HG02938 (cell line): ENCODE measurements around the gene RCHY1.
"Not testable (repeated sequence)": the region's sequence is repeated elsewhere in the genome, so short reads cannot be mapped to it uniquely, and the experiment has no call there.

Experiments
- ATAC-seq: cut with Tn5 transposase; IDR thresholded peaks from one replicate; pipeline ENCODE4 v1.9.1; 2021; ENCODE audit warnings: mild to moderate bottlenecking, moderate library complexity; ENCODE audit not compliant: unreplicated experiment

The RCHY1 gene

DNA sequence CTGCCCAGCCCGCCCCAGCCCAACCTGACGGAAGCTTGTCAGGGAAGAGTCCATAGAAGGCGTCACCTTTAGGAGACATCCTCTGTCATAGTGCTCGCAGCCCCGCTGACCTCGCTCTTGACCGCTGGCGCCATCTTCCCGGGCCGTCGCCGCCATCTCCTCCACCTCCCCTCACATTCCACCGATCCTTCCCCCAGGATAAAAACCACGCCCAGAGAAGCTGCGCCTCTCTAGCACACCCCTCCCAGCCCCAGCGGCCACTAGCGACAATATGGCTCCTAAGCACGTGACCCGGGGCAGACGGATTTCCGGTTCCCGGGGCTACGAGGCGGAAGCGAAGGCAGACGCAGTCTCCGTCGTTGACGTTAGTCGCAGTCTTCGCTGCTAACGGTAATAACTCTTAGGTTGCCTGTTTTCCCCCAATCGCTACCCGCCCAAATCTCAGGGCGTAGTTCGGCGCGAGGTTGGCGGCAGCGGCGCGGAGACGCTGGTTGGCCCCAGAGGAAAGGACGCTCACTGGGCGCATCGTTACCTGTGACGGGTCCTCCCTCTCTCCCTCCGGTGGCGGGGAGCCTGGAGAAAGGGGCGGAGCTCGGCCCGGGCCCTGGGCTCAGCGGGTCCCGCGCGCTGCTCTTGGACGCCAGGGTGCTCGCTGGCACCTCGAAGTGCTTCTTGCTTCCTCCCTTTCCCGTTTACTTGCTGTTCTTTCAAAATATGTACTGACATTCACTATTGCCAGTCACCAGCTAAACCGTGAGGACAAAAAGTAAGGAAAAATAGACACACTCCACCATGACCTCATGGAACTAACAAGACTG, at the start of gene RCHY1, which contains the start of gene THAP6:
Gene RCHY1 (minus strand): TSS at position 273 of the 818 bp plus-strand sequence. CDS start 117 bp downstream, at position 156.
Gene THAP6 (plus strand): TSS at position 343 of the 818 bp plus-strand sequence. CDS start 980 bp downstream, outside the sequence.
- ATAC-seq, result peak; percentile 93

DNA sequence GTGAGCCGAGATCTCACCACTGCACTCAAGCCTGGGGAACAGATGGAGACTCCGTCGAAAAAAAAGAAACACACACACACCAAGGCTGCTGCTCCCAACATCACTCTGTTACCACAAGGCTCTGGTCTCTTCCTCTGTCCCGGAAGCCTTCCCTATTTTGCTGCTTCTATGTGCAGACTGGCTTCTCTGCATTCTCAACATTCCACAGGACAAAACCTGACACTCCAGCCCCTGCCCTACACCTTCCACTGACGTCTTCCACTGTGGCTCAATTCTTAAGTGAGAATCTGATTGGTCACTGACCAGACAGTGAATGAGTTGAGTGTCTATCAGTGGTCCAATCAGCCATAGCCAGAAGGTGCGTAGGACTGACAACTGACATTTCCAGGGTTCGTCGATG, 47.6 kb upstream of the RCHY1 start:
- ATAC-seq, result no peak

DNA sequence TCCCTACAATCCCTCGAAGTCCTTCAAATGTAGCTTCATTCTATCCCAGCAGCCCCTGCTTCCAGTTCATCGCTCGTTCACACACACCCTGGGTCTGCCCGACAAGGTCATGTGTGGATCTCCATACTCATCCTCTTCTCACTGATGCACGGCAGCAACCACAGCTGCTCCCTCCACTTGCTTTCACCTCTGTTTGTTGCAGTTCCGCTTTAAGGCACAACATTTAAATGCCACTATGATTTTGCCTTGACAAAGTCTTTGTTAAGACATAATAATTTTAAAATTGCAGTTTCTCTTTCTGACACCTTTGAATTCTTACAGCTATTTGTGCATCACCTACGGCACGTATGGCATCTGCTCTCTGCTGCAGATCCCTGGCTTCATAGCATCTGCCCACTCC, 43.5 kb upstream of the RCHY1 start:
- ATAC-seq, result no peak

DNA sequence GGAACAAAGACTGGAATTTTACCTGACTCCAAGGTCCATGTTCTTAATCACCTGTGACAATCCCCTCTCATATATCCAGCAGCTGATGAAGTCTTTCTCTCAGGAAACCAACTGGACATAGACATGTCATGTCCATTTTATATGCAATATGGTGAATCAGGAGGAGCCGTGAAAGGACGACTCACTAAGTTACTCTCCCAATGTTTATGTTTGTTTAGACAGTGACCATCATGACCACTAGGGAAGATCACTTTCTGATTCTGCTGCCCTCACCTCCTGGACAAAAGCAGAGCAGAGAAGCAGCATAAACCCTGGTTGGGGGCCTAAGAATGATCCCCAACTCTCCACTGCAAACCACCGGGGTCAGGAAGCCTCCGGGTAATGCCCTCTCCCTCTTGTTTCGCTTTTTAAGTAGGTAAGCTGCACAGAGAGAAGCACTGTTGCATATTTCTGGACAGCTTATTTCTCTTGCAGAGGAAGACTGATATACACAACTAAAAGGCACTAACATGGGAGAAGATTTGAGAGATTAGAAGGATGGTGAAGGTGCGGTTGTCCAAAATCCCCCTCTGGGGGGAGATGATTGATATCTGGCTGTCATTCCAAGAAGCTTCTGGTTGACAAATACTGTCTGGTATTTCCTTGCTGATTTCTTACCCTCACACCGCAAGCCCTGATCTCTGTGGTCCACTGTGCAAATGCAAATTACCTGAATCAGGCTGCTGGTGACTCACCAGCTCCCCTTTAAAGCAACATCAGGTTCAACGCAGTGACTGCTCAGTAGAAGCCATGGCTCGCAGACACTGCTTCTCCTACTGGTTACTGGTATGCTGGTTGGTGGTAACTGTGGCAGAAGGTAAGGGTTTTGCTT, 41.3 kb upstream of the RCHY1 start, which contains the start of gene ODAPH:
Gene ODAPH (plus strand): TSS at position 773 of the 871 bp plus-strand sequence. CDS start 17 bp downstream, at position 790.
- ATAC-seq, result peak; percentile 68

DNA sequence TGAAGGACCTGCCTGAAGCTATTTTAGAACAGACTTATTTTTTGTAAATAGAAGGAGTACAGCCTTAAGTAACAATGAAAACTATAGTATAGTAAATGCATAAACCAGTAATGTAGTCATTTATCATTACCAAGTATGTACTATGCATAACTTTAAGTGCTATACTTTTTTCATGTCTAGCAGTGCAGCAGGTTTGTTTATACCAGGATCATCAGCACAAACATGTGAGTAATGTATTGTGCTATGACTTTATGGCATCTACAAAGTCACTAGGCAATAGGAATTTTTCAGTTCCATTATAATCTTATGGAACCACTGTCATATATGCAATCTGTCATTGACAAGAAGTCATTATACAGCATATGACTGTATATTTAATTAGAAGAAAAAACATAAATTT, 38.2 kb upstream of the RCHY1 start:
- ATAC-seq, result no peak

DNA sequence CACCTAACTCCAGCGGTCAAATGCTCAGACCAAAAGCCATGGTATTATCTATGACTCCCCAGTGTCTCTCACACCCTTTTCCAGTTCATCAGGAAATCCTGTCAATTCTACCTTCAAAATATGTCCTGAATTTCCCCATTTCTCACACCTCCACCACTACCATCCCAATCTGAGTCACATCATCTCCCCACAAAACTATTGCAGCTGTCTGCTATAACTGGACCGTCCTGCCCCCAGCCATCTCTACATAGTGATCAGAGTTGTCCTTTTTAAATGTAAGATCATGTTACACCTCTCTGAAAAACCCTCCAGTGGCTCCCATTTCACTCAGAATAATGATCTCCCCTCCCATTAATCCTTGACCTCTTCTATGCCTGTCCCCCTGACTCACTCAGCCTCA, 34.8 kb upstream of the RCHY1 start:
- ATAC-seq, result no peak

DNA sequence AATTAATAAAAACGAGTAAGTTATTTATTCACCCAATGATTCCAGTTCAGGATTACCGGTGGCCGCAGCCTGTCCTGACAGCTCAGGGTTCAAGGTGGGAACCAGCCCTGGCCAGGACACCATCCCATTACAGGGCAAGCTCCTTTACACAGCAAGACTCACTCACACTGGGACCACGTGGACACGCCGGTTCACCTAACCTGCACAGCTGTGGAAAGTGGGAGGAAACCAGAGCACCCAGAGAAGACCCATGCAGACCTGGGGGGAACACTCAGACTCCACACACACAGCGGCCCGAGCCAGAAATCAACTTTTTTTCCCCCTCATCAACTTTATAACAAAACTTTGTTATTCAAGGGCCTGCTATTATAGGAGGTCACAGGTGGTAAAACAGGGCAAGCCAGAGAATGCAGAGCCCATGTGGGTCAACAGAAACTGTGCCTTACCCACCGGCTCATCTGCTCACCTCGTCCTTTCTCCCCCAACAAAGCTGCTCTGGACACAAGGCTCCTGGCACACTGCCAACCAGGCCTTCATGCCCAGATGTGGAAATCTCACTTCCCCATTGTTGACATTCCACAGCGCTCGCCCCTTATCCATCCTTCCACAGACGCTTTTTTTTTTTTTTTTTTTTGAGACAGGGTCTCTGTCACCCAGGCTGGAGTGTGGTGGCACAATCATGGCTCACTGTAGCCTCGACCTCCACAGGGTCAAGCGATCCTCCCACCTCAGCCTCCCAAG, 33.6 kb upstream of the RCHY1 start:
- ATAC-seq, result no peak

DNA sequence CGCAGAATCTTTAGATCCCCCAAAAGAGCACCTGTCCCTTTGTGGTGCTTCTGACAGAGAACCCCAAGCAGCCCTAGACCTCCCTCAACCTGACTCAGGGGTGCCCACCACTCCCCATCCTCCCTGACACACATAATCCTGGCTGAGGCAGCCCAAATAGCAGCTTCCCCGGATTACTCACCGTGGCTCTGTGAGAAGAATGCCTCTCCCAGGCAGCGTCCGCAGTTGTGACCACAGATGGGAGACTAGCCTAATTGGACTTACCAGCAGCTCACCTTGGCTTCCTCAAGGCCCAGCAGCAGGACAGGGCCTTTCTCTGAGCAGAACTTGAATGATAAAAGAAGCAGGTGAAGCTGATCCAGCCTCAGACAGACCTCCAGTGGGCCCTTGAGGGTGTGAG, 31.3 kb upstream of the RCHY1 start:
- no peak for ATAC-seq

DNA sequence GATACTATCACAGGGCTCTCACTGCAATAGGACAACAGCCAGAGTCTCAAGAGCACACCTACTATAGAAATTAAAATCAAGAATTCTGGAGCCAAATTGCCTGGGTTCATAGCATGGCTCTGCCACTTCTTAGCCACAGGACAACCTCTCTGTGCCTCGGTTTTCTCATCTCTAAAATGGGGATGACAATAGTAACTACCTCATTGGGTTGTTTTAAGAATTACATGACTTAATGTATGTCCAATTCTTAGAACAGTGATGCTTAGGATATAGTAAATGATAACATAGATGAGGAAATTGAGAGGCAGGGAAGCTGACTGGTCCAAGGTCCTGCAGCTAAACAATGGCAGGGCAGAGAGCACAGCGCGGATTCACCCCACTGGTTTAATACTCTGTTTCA, 30.7 kb upstream of the RCHY1 start:
- ATAC-seq, result no peak

DNA sequence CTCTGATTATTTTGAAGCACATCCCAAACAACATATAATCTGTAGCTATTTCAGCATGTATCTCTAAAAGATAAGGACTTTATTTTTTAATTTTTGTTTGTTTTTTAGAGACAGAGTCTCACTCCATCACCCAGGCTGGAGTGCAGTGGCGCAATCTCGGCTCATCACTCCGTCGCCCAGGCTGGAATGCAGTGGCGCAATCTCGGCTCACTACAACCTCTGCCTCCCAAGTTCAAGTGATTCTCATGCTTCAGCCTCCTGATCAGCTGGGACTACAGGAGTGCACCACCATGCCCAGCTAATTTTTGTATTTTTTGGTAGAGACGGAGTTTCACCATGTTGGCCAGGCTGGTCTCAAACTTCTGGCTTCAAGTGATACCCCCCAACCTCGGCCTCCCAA, 30.0 kb upstream of the RCHY1 start:
- not testable (repeated sequence) for ATAC-seq

DNA sequence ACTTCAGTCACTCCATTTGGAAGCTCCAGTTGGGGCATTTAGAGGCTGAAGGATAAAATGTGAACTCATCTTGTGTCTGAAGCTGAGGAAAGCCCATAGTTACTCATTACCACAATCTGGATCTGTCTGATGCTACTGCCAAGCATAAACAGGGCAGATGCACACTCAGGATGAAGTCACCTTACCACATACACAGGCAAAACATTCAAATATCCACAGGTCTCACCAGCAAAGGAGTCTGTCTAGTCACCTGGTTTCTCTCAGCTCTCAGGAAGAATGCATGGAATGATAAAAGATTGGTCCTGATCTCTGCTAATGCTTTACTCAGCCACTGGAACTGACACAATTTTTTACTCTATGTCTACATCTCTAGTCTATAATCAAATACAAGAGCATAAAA, 28.6 kb upstream of the RCHY1 start:
- ATAC-seq, result no peak

DNA sequence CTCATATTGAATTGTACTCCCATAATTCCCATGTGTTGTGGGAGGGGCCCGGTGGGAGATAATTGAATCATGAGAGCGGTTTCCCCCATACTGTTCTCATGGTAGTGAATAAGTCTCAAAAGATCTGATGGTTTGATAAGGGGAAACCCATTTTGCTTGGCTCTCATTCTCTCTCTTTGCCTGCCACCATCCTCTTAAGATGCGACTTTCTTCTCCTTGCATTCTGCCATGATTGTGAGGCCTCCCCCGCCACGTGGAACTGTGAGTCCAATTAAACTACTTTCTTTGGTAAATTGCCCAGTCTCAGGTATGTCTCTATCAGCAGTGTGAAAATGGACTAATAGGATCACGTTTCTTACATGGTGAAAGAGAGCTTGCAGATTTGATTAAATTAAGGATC, 23.1 kb upstream of the RCHY1 start:
- ATAC-seq, result not testable (repeated sequence)

DNA sequence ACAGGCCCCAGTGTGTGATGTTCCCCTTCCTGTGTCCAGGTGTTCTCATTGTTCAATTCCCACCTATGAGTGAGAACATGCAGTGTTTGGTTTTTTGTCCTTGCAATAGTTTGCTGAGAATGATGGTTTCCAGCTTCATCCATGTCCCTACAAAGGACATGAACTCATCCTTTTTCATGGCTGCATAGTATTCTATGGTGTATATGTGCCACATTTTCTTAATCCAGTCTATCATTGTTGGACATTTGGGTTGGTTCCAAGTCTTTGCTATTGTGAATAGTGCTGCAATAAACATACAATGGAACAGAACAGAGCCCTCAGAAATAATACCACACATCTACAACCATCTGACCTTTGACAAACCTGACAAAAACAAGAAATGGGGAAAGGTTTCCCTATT, 19.7 kb upstream of the RCHY1 start:
- not testable (repeated sequence) for ATAC-seq

DNA sequence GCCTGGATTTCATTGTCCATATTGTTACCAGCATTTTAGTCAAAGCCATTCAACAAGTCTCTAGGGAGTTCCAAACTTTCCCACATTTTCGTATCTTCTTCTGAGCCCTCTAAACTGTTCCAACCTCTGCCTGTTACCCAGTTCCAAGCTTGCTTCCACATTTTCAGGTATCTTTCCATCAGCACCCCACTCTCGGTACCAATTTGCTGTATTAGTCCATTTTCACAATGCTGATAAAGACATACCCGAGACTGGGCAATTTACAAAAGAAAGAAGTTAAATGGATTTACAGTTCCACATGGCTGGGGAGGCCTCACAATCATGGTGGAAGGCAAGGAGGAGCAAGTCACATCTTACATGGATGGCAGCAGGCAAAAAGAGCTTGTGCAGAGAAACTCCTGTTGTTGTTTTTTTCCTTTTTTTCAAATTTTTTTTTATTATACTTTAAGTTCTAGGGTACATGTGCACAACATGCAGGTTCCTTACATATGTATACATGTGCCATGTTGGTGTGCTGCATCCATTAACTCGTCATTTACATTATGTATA, 19.2 kb upstream of the RCHY1 start:
- ATAC-seq, result not testable (repeated sequence)

DNA sequence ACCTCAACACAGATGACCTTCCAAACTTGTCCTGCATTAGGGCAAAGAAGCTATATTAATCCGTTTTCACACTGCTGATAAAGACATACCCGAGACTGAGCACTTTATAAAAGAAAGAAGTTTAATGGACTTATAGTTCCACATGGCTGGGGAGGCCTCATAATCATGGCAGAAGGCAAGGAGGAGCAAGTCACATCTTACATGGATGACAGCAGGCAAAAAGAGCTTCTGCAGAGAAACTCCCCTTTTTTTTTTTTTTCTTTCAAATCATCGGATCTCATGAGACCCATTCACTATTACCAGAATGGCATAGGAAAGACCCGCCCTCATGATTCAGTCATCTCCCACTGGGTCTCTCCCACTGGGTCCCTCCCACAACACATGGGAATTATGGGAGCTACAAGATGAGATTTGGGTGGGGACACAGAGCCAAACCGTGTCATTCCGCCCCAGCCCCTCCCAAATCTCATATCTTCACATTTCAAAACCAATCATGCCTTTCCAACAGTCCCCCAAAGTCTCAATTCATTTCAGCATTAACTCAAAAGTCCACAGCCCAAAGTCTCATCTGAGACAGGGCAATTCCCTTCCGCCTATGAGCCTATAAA, 17.4 kb upstream of the RCHY1 start:
- ATAC-seq, result not testable (repeated sequence)

DNA sequence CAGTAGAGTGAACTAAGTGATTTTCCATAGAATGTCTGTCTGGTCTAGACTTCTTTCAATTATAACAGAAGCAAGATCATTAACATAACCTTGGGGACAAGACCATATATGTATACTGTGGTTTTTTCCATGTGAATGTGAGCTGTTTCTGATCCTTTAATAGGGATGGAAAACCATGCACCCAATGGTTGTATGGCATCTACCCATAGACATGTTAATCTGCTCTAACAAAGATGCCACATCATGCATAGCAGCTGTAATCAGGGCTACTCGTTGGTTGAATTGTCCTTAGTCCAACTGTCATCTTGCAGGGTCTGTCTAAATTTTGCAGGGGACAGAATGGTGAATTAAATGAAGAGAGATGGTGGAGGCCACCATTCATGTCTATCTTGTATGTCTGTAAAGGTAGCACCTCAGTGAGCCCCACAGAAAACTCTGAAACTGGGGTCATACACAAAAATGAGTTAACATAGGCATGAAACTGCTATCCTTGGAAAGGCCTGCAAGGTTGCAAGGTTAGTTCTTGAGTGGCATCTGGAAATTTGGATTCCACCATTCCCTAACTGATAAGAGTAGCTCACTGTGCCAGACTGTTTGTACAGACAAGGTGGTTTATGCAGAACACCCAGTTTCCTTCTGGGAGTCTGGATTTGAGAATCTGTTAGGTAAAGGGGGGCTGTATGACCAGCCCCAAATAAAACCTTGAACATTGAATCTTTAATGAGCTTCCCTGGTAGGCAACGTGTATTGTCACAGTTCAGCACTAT, 16.5 kb upstream of the RCHY1 start:
- ATAC-seq, result no peak

DNA sequence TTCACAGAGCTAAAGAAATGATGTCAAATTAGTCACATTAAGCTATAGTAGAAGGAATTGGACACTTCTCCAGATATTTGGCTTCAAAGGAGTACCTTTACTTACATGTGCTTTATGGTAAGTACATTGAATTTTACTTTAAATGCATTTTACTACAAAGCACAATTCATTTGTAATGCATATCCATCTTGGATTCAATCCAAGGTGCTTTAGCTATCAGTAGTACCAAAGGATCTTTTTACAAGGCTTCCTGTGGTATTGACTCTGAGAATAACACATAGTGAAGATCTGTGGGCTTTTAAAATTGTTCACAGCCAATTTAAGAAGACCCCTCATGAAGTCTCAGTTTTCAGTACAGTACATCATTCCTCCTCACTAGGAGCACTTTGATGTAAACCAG, 13.3 kb upstream of the RCHY1 start:
- ATAC-seq, result no peak

DNA sequence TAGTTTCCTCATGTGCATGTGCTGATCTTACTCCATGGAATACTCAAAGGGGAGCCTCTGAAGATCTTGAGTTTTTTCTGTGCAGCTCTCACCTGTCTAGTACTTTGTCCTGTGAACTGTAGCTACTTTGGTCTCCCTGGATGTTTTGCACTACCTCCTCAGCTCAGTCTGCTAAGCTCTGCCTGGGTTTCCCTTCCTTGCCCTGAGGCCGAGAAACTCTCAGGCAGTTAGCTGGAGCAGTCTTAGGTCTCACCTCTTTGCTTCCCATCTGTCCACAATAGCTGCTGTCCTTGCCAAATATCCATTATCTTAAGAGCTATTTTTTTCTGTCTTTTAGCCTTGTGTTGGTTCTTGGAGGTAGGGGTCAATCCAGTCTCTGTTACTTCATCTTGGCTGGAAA, 11.7 kb upstream of the RCHY1 start:
- ATAC-seq, result no peak

DNA sequence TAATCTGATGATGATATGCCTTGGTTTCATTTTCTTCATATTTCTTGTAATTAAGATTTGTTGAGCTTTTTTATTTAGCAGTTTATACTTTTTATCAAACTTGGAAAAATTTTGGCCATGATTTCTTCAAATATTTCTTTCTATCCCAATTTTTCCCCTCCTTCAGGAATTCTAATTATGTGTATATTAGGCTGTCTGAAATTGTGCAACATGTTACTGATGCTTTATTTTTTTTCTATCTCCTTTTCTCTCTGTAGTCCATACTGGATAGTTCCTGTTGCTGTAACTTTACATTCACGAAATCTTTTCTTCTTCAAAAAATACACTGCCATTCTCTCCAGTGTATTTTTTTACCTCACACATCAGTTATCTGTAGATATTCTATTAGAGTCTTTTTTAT, 10.9 kb upstream of the RCHY1 start:
- ATAC-seq, result no peak

DNA sequence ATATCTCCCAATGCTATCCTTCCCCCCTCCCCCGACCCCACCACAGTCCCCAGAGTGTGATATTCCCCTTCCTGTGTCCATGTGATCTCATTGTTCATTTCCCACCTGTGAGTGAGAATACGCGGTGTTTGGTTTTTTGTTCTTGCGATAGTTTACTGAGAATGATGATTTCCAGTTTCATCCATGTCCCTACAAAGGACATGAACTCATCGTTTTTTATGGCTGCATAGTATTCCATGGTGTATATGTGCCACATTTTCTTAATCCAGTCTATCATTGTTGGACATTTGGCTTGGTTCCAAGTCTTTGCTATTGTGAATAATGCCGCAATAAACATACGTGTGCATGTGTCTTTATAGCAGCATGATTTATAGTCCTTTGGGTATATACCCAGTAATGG, 5.2 kb upstream of the RCHY1 start:
- ATAC-seq, result not testable (repeated sequence)
